HEK293 (cell line): ENCODE data around the gene CDC42EP1.

Experiments used
- GLIS1 ChIP-seq: fragments of 450-650 bp; formaldehyde crosslinking; IDR thresholded peaks from 2 replicates; pipeline ENCODE4 v1.5.1; 2016; ENCODE audit warnings: missing biosample characterization, missing genetic modification characterization
- GLIS2 ChIP-seq: fragments of 450-650 bp; formaldehyde crosslinking; IDR thresholded peaks from 2 replicates; pipeline ENCODE4 v1.5.1; 2016; ENCODE audit warnings: missing biosample characterization, missing genetic modification characterization
- KLF1 ChIP-seq: fragments of 450-650 bp; formaldehyde crosslinking; IDR thresholded peaks from 2 replicates; pipeline ENCODE4 v1.5.1; 2016; ENCODE audit warnings: missing biosample characterization, missing genetic modification characterization
- PRDM10 ChIP-seq: fragments of 450-650 bp; formaldehyde crosslinking; IDR thresholded peaks from 2 replicates; pipeline ENCODE4 v1.5.1; 2016; ENCODE audit warnings: missing biosample characterization, missing genetic modification characterization
- PRDM2 ChIP-seq: fragments of 450-650 bp; formaldehyde crosslinking; IDR thresholded peaks from 2 replicates; pipeline ENCODE4 v1.5.1; 2016; ENCODE audit warnings: missing biosample characterization, missing genetic modification characterization, borderline replicate concordance
- YY1 ChIP-seq: fragments of 450-650 bp; formaldehyde crosslinking; IDR thresholded peaks from 2 replicates; pipeline ENCODE4 v1.5.1; 2018; ENCODE audit warnings: missing biosample characterization, missing genetic modification characterization
- YY2 ChIP-seq: fragments of 450-650 bp; formaldehyde crosslinking; IDR thresholded peaks from 2 replicates; pipeline ENCODE4 v1.5.1; 2016; ENCODE audit warnings: missing biosample characterization, missing genetic modification characterization
- ZBTB20 ChIP-seq: fragments of 450-650 bp; formaldehyde crosslinking; IDR thresholded peaks from 2 replicates; pipeline ENCODE4 v1.5.1; 2016; ENCODE audit warnings: missing biosample characterization, missing genetic modification characterization
- ZBTB21 ChIP-seq: fragments of 450-650 bp; formaldehyde crosslinking; IDR thresholded peaks from 2 replicates; pipeline ENCODE4 v1.5.1; 2017; ENCODE audit warnings: missing biosample characterization, missing genetic modification characterization
- ZFHX2 ChIP-seq: fragments of 450-650 bp; formaldehyde crosslinking; conservative IDR thresholded peaks from 2 replicates; pipeline ENCODE4 v1.5.1; 2016; ENCODE audit warnings: missing biosample characterization, missing genetic modification characterization
- ZFP3 ChIP-seq: fragments of 450-650 bp; formaldehyde crosslinking; IDR thresholded peaks from 2 replicates; pipeline ENCODE4 v1.5.1; 2016; ENCODE audit warnings: low read depth, missing biosample characterization, missing genetic modification characterization
- ZFP37 ChIP-seq: fragments of 450-650 bp; formaldehyde crosslinking; IDR thresholded peaks from 2 replicates; pipeline ENCODE4 v1.5.1; 2016; ENCODE audit warnings: missing biosample characterization, missing genetic modification characterization
- ZNF121 ChIP-seq: fragments of 450-650 bp; formaldehyde crosslinking; IDR thresholded peaks from 2 replicates; pipeline ENCODE4 v1.5.1; 2016; ENCODE audit warnings: missing biosample characterization, missing genetic modification characterization
- ZNF175 ChIP-seq: fragments of 450-650 bp; formaldehyde crosslinking; IDR thresholded peaks from 2 replicates; pipeline ENCODE4 v1.5.1; 2016; ENCODE audit warnings: missing biosample characterization, missing genetic modification characterization
- ZNF280C ChIP-seq: fragments of 450-650 bp; formaldehyde crosslinking; IDR thresholded peaks from 2 replicates; pipeline ENCODE4 v1.5.1; 2016; ENCODE audit warnings: missing biosample characterization, missing genetic modification characterization
- ZNF335 ChIP-seq: fragments of 450-650 bp; formaldehyde crosslinking; conservative IDR thresholded peaks from 2 replicates; pipeline ENCODE4 v1.5.1; 2016; ENCODE audit warnings: missing biosample characterization, missing genetic modification characterization
- ZNF391 ChIP-seq: fragments of 450-650 bp; formaldehyde crosslinking; IDR thresholded peaks from 2 replicates; pipeline ENCODE4 v1.5.1; 2016; ENCODE audit warnings: low read depth, missing biosample characterization, missing genetic modification characterization, borderline replicate concordance
- ZNF394 ChIP-seq: fragments of 450-650 bp; formaldehyde crosslinking; IDR thresholded peaks from 2 replicates; pipeline ENCODE4 v1.5.1; 2016; ENCODE audit warnings: missing biosample characterization, missing genetic modification characterization, mild to moderate bottlenecking, moderate library complexity, borderline replicate concordance
- ZNF629 ChIP-seq: fragments of 450-650 bp; formaldehyde crosslinking; IDR thresholded peaks from 2 replicates; pipeline ENCODE4 v1.5.1; 2017; ENCODE audit warnings: missing biosample characterization, missing genetic modification characterization
- ZNF76 ChIP-seq: fragments of 450-650 bp; formaldehyde crosslinking; IDR thresholded peaks from 2 replicates; pipeline ENCODE4; 2016; ENCODE audit warnings: low read depth, missing biosample characterization, missing genetic modification characterization, borderline replicate concordance
- TF ChIP-seq, protein P1 (sequence below): fragments of 450-650 bp; formaldehyde crosslinking; IDR thresholded peaks from 2 replicates; pipeline ENCODE4 v1.5.1; 2016; ENCODE audit warnings: missing biosample characterization, missing genetic modification characterization, low read depth
- TF ChIP-seq, protein P2 (sequence below): IDR thresholded peaks from 2 replicates; pipeline ENCODE4 v1.6.1; 2011; ENCODE audit warnings: mild to moderate bottlenecking, low read depth, low read length, borderline replicate concordance

Gene CDC42EP1

DNA sequence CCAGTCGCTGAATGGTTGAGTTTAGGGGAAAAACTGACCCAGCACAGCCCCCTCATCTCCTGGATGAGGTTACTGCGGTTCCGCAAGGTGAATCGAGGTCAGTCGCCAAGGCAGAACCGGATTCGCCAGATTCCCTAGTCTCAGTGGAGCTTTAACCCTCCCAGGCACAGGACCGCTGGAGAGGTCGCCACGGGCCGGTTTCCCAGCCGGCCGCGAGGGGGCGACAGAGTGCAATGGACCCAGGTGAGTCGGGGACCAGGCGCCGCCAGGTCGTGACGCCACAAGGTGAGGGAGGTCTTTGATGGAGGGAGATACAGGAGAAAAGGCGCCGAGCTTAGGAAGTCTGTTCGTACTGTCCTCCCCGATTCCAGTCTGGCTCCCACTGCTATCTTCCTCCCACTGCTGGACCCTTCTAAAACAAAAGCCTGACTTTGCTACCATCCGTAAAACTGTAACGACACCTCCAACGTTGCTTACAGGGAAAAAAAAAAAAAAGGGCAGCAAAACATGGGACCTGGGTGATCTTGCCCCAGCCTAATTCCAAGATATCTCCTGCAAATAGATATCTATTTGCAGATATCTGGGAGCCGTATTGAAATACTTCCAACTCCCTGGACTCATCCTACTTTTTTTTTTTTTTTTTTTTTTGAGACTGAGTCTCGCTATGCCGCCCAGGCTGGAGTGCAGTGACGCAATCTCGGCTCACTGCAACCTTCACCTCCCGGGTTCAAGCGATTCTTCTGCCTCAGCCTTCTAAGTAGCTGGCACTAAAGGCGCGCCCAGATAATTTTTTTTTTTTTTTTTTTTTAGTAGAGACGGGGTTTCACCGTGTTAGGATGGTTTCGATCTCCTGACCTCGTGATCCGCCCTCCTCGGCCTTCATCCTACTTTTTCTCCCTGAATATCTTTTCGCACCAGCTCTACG is 47.0 kb downstream of the CDC42EP1 start (continued):
- TF ChIP-seq PRDM2 (tag by site-specific recombination) (no peak), ZFP3 (tag by site-specific recombination) (no peak), ZFP37 (tag by site-specific recombination) (0 out of 2 replicates have a peak, but pooled peaks have one; percentile 42), PRDM10 (peak; percentile 13; the same call in 1 of the 2 replicates), ZFHX2 (0 out of 2 replicates have a peak, but pooled peaks have one; percentile 4), ZNF175 (tag by site-specific recombination) (no peak), ZNF121 (peak; percentile 76), ZBTB21 (tag by site-specific recombination) (peak; percentile 76), KLF1 (tag by site-specific recombination) (peak; percentile 38; the same call in 1 of the 2 replicates), ZNF335 (tag by site-specific recombination) (peak; percentile 69), ZNF629 (tag by site-specific recombination) (peak; percentile 95), YY2 (tag by site-specific recombination) (peak; percentile 46; the same call in 1 of the 2 replicates), GLIS1 (tag by site-specific recombination) (peak; percentile 59), ZNF280C (tag by site-specific recombination) (no peak), YY1 (tag by site-specific recombination) (peak; percentile 36; the same call in 1 of the 2 replicates), GLIS2 (tag by site-specific recombination) (peak; percentile 55; the same call in 1 of the 2 replicates), ZNF76 (tag by site-specific recombination) (peak; percentile 24; the same call in 1 of the 2 replicates), ZNF391 (tag by site-specific recombination) (no peak), ZNF394 (tag by site-specific recombination) (peak; percentile 13; the same call in 1 of the 2 replicates), ZBTB20 (tag by site-specific recombination) (peak; percentile 7; the same call in 1 of the 2 replicates)
- TF ChIP-seq, protein P1, sequence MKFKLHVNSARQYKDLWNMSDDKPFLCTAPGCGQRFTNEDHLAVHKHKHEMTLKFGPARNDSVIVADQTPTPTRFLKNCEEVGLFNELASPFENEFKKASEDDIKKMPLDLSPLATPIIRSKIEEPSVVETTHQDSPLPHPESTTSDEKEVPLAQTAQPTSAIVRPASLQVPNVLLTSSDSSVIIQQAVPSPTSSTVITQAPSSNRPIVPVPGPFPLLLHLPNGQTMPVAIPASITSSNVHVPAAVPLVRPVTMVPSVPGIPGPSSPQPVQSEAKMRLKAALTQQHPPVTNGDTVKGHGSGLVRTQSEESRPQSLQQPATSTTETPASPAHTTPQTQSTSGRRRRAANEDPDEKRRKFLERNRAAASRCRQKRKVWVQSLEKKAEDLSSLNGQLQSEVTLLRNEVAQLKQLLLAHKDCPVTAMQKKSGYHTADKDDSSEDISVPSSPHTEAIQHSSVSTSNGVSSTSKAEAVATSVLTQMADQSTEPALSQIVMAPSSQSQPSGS (tag by site-specific recombination) = peak; percentile 3; the same call in 1 of the 2 replicates
- TF ChIP-seq, protein P2, sequence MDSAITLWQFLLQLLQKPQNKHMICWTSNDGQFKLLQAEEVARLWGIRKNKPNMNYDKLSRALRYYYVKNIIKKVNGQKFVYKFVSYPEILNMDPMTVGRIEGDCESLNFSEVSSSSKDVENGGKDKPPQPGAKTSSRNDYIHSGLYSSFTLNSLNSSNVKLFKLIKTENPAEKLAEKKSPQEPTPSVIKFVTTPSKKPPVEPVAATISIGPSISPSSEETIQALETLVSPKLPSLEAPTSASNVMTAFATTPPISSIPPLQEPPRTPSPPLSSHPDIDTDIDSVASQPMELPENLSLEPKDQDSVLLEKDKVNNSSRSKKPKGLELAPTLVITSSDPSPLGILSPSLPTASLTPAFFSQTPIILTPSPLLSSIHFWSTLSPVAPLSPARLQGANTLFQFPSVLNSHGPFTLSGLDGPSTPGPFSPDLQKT = no peak
